ENCODE data around the gene CADM2. TPM values are rescaled to one million over a fixed set of nuclear protein-coding genes. Genes with fewer than 3 reads are reported as not detected.
A peak's percentile ranks its signal among the peaks of the same experiment; 100 is the strongest.

Gene CADM2
- total RNA-seq, 2 donors from 2014 or later: 0.27 to 11.7 TPM

- Histone ChIP-seq H3K36me3 (no peaks in the 10 kb centered on the region), H3K27ac (no peak overlapping the region), H3K27me3 (replicated peaks; ENCODE audit: insufficient read depth) (no peaks in the 10 kb centered on the region), H3K9me3 (no peaks in the 10 kb centered on the region), H3K4me3 (no peak overlapping the region), H3K4me1 (replicated peaks) (no peaks in the 10 kb centered on the region)
- no peak for DNase-seq (ENCODE audit: low spot score)
- WGBS: 81% methylated on average over 3 of the region's 3 CpGs
- intact Hi-C loops (cut with DNase I): no loop called here
- TF ChIP-seq, protein P1, sequence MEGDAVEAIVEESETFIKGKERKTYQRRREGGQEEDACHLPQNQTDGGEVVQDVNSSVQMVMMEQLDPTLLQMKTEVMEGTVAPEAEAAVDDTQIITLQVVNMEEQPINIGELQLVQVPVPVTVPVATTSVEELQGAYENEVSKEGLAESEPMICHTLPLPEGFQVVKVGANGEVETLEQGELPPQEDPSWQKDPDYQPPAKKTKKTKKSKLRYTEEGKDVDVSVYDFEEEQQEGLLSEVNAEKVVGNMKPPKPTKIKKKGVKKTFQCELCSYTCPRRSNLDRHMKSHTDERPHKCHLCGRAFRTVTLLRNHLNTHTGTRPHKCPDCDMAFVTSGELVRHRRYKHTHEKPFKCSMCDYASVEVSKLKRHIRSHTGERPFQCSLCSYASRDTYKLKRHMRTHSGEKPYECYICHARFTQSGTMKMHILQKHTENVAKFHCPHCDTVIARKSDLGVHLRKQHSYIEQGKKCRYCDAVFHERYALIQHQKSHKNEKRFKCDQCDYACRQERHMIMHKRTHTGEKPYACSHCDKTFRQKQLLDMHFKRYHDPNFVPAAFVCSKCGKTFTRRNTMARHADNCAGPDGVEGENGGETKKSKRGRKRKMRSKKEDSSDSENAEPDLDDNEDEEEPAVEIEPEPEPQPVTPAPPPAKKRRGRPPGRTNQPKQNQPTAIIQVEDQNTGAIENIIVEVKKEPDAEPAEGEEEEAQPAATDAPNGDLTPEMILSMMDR (IDR thresholded peaks at IDR 0.05): no peak
- TF ChIP-seq POLR2AphosphoS5 (IDR thresholded peaks at IDR 0.05): no peak
These were observed 841.9 kb downstream of the CADM2 start for GRCh38 chr3:85800676-85801075.

DNA sequence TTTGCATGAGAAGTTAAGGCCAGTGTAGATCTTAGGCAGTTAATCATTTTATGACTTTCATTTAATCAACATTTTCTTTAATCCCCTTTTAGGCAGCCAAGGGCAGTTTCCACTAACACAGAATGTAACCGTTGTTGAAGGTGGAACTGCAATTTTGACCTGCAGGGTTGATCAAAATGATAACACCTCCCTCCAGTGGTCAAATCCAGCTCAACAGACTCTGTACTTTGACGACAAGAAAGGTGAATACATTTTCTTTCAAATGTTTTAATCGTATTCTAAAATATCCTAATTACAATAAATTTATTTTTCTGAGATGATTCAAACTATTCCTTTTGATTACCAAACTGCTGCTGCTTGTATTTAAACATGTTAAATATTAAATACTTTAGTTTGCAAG, 843.2 kb downstream of the CADM2 start:
- Histone ChIP-seq H3K9me3 (no peaks in the 10 kb centered on the region), H3K36me3 (no peaks in the 10 kb centered on the region), H3K4me3 (no peak overlapping the region), H3K27ac (no peak overlapping the region), H3K4me1 (replicated peaks) (no peaks in the 10 kb centered on the region), H3K27me3 (replicated peaks; ENCODE audit: insufficient read depth) (no peaks in the 10 kb centered on the region)
- TF ChIP-seq, protein P1 (IDR thresholded peaks at IDR 0.05): no peak
- no peak for TF ChIP-seq POLR2AphosphoS5 (IDR thresholded peaks at IDR 0.05)
- TF ChIP-seq POLR2A (IDR thresholded peaks at IDR 0.05): no peak
- intact Hi-C loops (cut with DNase I): no loop called here
- DNase-seq (ENCODE audit: low spot score): no peak
- WGBS: 21% methylated on average over 3 of the region's 3 CpGs

DNA sequence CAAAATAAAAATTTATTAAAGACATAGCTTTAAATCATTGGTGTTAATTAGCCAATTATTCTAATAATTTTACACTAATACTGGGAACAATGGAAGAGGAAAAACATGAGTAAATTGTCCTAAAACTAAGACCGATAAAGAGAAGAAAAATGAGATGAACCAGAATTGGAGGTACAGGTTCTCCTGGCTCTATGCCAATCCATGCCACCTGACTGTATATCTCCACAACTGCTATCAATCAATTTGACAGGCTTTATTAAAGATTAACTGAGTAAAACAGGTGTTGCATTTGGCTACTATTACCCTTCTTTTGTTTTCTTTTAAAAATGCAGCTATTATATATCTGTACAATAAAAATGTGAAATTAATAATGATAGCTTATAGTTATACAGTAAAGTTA, 850.0 kb downstream of the CADM2 start:
- WGBS: 43% methylated on average over 1 of the region's 1 CpG
- H3K9me3 ChIP-seq: no peaks in the 10 kb centered on the region
- TF ChIP-seq POLR2AphosphoS5 (IDR thresholded peaks at IDR 0.05) (no peak), POLR2A (IDR thresholded peaks at IDR 0.05) (no peak)
- TF ChIP-seq, protein P1 (IDR thresholded peaks at IDR 0.05): no peak
- no peak overlapping the region for H3K27ac ChIP-seq
- no peak for DNase-seq (ENCODE audit: low spot score)
- intact Hi-C loops (cut with DNase I): no loop called here
- H3K4me3 ChIP-seq: no peak overlapping the region
- no peaks in the 10 kb centered on the region for H3K4me1 ChIP-seq (replicated peaks)
- no peaks in the 10 kb centered on the region for H3K27me3 ChIP-seq (replicated peaks; ENCODE audit: insufficient read depth)
- H3K36me3 ChIP-seq: no peaks in the 10 kb centered on the region

- no peak for DNase-seq (ENCODE audit: low spot score)
- H3K4me1 ChIP-seq (replicated peaks): no peaks in the 10 kb centered on the region
- H3K9me3 ChIP-seq: no peaks in the 10 kb centered on the region
- H3K36me3 ChIP-seq: no peaks in the 10 kb centered on the region
- 61% methylated on average over 1 of the region's 1 CpG for WGBS
- H3K27me3 ChIP-seq (replicated peaks; ENCODE audit: insufficient read depth): no peaks in the 10 kb centered on the region
- H3K4me3 ChIP-seq: no peak overlapping the region
- intact Hi-C loops (cut with DNase I): no loop called here
- no peak overlapping the region for H3K27ac ChIP-seq
- TF ChIP-seq POLR2AphosphoS5 (IDR thresholded peaks at IDR 0.05) (no peak), POLR2A (IDR thresholded peaks at IDR 0.05) (no peak)
- TF ChIP-seq, protein P1 (IDR thresholded peaks at IDR 0.05): peak in 1 of 4 experiments; percentile 16
These were observed 862.5 kb downstream of the CADM2 start for GRCh38 chr3:85821130-85821756.

DNA sequence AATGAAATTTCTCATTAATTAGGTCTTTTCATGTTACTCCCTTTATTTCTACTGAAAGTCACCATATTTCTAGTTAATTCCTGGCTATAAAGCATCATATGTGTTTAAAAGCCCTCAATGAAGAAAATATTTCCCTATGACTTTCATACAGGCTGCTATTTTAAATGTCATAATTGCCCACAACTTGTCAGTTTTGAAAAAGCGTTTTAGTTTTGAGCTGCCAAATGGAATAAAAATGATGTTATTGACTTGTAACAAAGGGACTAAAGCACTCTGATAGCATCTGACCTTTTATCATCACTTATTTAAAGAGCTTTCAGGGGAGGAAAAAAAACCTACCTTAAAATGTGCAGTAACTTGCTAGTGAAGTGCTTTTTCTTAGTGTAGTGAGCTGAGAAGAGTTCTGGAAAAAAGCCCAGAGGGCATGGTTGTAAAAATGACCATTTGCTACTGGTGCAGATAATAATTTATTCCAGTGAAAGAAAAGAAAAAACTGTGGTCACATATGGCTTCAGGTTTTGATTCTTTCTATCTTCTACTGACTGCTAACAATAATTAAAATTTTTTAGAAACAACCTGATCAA, 877.2 kb downstream of the CADM2 start:
- intact Hi-C loops (cut with DNase I): no loop called here
- Histone ChIP-seq H3K9me3 (no peaks in the 10 kb centered on the region), H3K27me3 (replicated peaks; ENCODE audit: insufficient read depth) (no peaks in the 10 kb centered on the region), H3K27ac (no peak overlapping the region), H3K4me1 (replicated peaks) (no peaks in the 10 kb centered on the region), H3K4me3 (no peak overlapping the region), H3K36me3 (no peaks in the 10 kb centered on the region)
- 49% methylated on average over 1 of the region's 1 CpG for WGBS
- TF ChIP-seq POLR2A (IDR thresholded peaks at IDR 0.05): no peak
- no peak for TF ChIP-seq POLR2AphosphoS5 (IDR thresholded peaks at IDR 0.05)
- TF ChIP-seq, protein P1 (IDR thresholded peaks at IDR 0.05): no peak
- DNase-seq (ENCODE audit: low spot score): no peak

Data from prostate gland (tissue), 2 donors.